ENCODE results near the gene DEPDC1B. TPM values are rescaled to one million over a fixed set of nuclear protein-coding genes. Genes with fewer than 3 reads are reported as not detected.

Gene DEPDC1B
- total and polyA plus RNA-seq, 2 of the 8 experiments (the other 6 are each of a cell fraction or from before 2014, with no cell fraction given): 30.8 to 67.4 TPM

GRCh38 chr5:60668686-60669304 lies 31.2 kb downstream of the DEPDC1B start:
- Histone ChIP-seq H3K4me1 (replicated peaks in 1 of 4; ENCODE audit: control insufficient read depth in 3 of 4, insufficient read depth in 4 of 4, low read length in 3 of 4) (no peaks in the 10 kb centered on the region), H4K5ac (ENCODE audit: insufficient read length, low read depth, low read length) (no peak overlapping the region), H3K14ac (ENCODE audit: insufficient read length) (no peak overlapping the region), H4K20me1 (replicated peaks in 1 of 2; ENCODE audit: control insufficient read depth in 1 of 2, insufficient read depth in 2 of 2, low read length in 2 of 2) (peaks cover 0 to 6% of the 10 kb centered on the region in 2 experiments), H3K79me2 (ENCODE audit: control insufficient read depth in 1 of 2, insufficient read depth in 2 of 2, low read length in 2 of 2) (peaks cover 0 to 53% of the 10 kb centered on the region in 2 experiments; a peak in 2 of 4 replicates), H3K27me3 (replicated peaks in 1 of 4; ENCODE audit: control insufficient read depth in 3 of 4, extremely low read depth in 1 of 4, insufficient read depth in 3 of 4, low read length in 3 of 4) (no peaks in the 10 kb centered on the region), H3K27ac (ENCODE audit: low read depth, low read length) (no peak overlapping the region), H2AK5ac (ENCODE audit: low read depth, low read length) (no peak overlapping the region), H3K4ac (replicated peaks; ENCODE audit: insufficient read length, low read depth, low read length) (no peak overlapping the region), H3K23ac (ENCODE audit: insufficient read length) (no peak overlapping the region), H4K91ac (replicated peaks; ENCODE audit: insufficient read length, low read length) (no peak overlapping the region), H3K4me2 (ENCODE audit: insufficient read depth in 1 of 2, low read depth in 2 of 2, low read length in 2 of 2) (no peak overlapping the region), H2BK12ac (ENCODE audit: low read depth, low read length) (no peak overlapping the region), H2BK120ac (replicated peaks; ENCODE audit: low read depth, low read length) (no peak overlapping the region), H4K8ac (ENCODE audit: extremely low read depth, insufficient read depth, low read length) (no peak overlapping the region), H3K9ac (replicated peaks in 1 of 4; ENCODE audit: extremely low read depth in 1 of 4, low read depth in 3 of 4, low read length in 3 of 4) (no peak overlapping the region), H3K36me3 (ENCODE audit: control insufficient read depth in 2 of 4, insufficient read depth in 4 of 4, low read length in 3 of 4) (peaks cover 0 to 4% (median 1%) of the 10 kb centered on the region in 4 experiments; a peak in 2 of 8 replicates), H3K18ac (ENCODE audit: extremely low read depth, low read length) (no peak overlapping the region), H2BK20ac (ENCODE audit: low read length) (no peak overlapping the region), H3K4me3 (ENCODE audit: extremely low read depth in 1 of 4, insufficient read depth in 2 of 4, low read depth in 3 of 4, low read length in 4 of 4) (no peak overlapping the region), H2AFZ (ENCODE audit: low read length) (no peak overlapping the region), H3K9me3 (ENCODE audit: insufficient read depth in 2 of 2, low read depth in 1 of 2, low read length in 1 of 2) (no peaks in the 10 kb centered on the region), H2BK5ac (ENCODE audit: low read depth, low read length) (no peak overlapping the region), H3K56ac (replicated peaks; ENCODE audit: insufficient read length, low read depth, low read length) (no peak overlapping the region), H3K23me2 (ENCODE audit: low read depth, low read length) (no peaks in the 10 kb centered on the region), H2BK15ac (ENCODE audit: low read length) (no peak overlapping the region), H3K79me1 (ENCODE audit: low read depth, low read length) (peaks cover 8% of the 10 kb centered on the region)
- DNase-seq (ENCODE audit: low read depth in 1 of 2, low spot score in 2 of 2) (no peak), FAIRE-seq (no peak)
- ChIA-PET CTCF (ENCODE audit: partially characterized antibody) (interaction anchor here (0.6 to 2.8 kb wide), 22 partner anchors 8 to 858 kb away, joined by 3 to 14 read pairs (median 3); no protein-coding TSS in a partner anchor), POLR2A (ENCODE audit: partially characterized antibody) (interaction anchor here (0.8 to 1.1 kb wide), 2 partner anchors 11 to 19 kb away, joined by 3 to 4 read pairs; no protein-coding TSS in a partner anchor)
- TF ChIP-seq YY1 (IDR thresholded peaks at IDR 0.05; ENCODE audit: low read depth, low read length) (no peak), CHD1 (IDR thresholded peaks at IDR 0.05; ENCODE audit: low read depth, low read length) (no peak), CTCF (IDR thresholded peaks at IDR 0.05; ENCODE audit: control extremely low read depth in 1 of 3, insufficient read depth in 1 of 3, low read depth in 1 of 3, low read length in 3 of 3) (peak in 1 of 3 experiments; percentile 11; a peak in 1 of 4 replicates), ATF3 (IDR thresholded peaks at IDR 0.05; ENCODE audit: insufficient read depth, low read depth, low read length) (no peak), HDAC6 (IDR thresholded peaks at IDR 0.05; ENCODE audit: low read depth, low read length) (no peak), BRCA1 (IDR thresholded peaks at IDR 0.05; ENCODE audit: low read depth, low read length) (no peak), JUND (IDR thresholded peaks at IDR 0.05; ENCODE audit: low read length) (no peak)

Measured in H1 (cell line).